T-cell (primary cell): ENCODE measurements around the gene CFAP74. TPM values are rescaled to one million over a fixed set of nuclear protein-coding genes. Genes with fewer than 3 reads are reported as not detected.

ENCODE experiments used
- ATAC-seq, 4 experiments: fragments of 200-7000 bp in 3 of 4; fragments of 150-1000 bp in 1 of 4; cut with Tn5 transposase; replicated peaks in 1 of 4; 1 replicate in 3 of 4; 2 replicates in 1 of 4; pipeline ENCODE4 v1.10.0; 2021; ENCODE audit warnings: moderate library complexity in 3 of 4, mild to moderate bottlenecking in 2 of 4, moderate number of reproducible peaks in 1 of 4
- CTCF ChIA-PET, 2 donors: fragments of 300-600 bp; sonication (Branson Sonifier 250); formaldehyde crosslinking; loops; one replicate each; lab custom pipeline; 2022; ENCODE audit warnings: antibody characterized with exemption in 2 of 2; lab: Charles Lee
- POLR2A ChIA-PET, 2 donors: fragments of 300-600 bp; sonication (Branson Sonifier 250); formaldehyde crosslinking; loops; one replicate each; lab custom pipeline; 2022; ENCODE audit warnings: antibody characterized with exemption in 2 of 2; lab: Charles Lee
- DNase-seq, 35 experiments: peaks; one replicate each; pipeline versions ENCODE4 v3.0.0 to v3.0.0-alpha.2; 2013 to 2023
- H3K27ac ChIP-seq: one replicate; pipeline ENCODE4 v1.5.1; 2013; ENCODE audit warnings: low read length
- H3K27me3 ChIP-seq, 2 experiments: replicated peaks in 1 of 2; 1 replicate in 1 of 2; 2 replicates in 1 of 2; pipeline versions ENCODE4 v1.6.1 to v1.7.0; 2013; ENCODE audit warnings: low read length in 1 of 2, mixed read lengths in 1 of 2; ENCODE audit not compliant: control insufficient read depth in 2 of 2, insufficient read depth in 2 of 2; ENCODE audit errors: extremely low read depth in 1 of 2
- H3K36me3 ChIP-seq, 2 donors: 1 replicate in 1 of 2; 2 replicates in 1 of 2; pipeline versions ENCODE4 v1.6.1 to v1.7.0; 2013; ENCODE audit warnings: low read length in 1 of 2; ENCODE audit not compliant: control insufficient read depth in 2 of 2, insufficient read depth in 1 of 2; ENCODE audit errors: extremely low read depth in 1 of 2
- H3K4me1 ChIP-seq, 2 experiments: 1 replicate in 1 of 2; 2 replicates in 1 of 2; pipeline versions ENCODE4 v1.6.1 to v1.7.0; 2013; ENCODE audit warnings: low read length in 2 of 2, mixed read lengths in 1 of 2; ENCODE audit not compliant: insufficient read depth in 2 of 2, control insufficient read depth in 1 of 2; ENCODE audit errors: extremely low read depth in 1 of 2
- H3K4me3 ChIP-seq, 2 donors: 1 replicate in 1 of 2; 2 replicates in 1 of 2; pipeline versions ENCODE4 v1.5.1 to v1.7.0; 2013; ENCODE audit warnings: mild to moderate bottlenecking in 2 of 2, low read length in 1 of 2, moderate library complexity in 1 of 2; ENCODE audit not compliant: control insufficient read depth in 1 of 2; ENCODE audit errors: extremely low read depth in 1 of 2
- H3K9me3 ChIP-seq: 2 replicates; pipeline ENCODE4 v1.7.0; 2013
- H3K27ac Mint-ChIP-seq, 2 donors: one replicate each; pipeline ENCODE4 v1.8.0; 2020 to 2021; ENCODE audit warnings: mild to moderate bottlenecking in 2 of 2, mixed read lengths in 2 of 2
- H3K27me3 Mint-ChIP-seq, 2 donors: one replicate each; pipeline ENCODE4 v1.8.0; 2021 to 2022; ENCODE audit warnings: mixed read lengths in 2 of 2
- H3K36me3 Mint-ChIP-seq: one replicate; pipeline ENCODE4 v1.8.0; 2021; ENCODE audit warnings: mixed read lengths
- H3K4me1 Mint-ChIP-seq, 3 donors: one replicate each; pipeline ENCODE4 v1.8.0; 2020 to 2022; ENCODE audit warnings: mixed read lengths in 3 of 3, mild to moderate bottlenecking in 1 of 3
- H3K4me3 Mint-ChIP-seq, 3 donors: one replicate each; pipeline ENCODE4 v1.8.0; 2020 to 2022; ENCODE audit warnings: mild to moderate bottlenecking in 3 of 3, mixed read lengths in 3 of 3, moderate library complexity in 3 of 3
- H3K9me3 Mint-ChIP-seq, 3 donors: one replicate each; pipeline ENCODE4 v1.8.0; 2020 to 2022; ENCODE audit warnings: mixed read lengths in 3 of 3
- WGBS: methylation state at CpG from one replicate; pipeline ENCODE4 v1.1.5; 2013; ENCODE audit warnings: missing lambda C conversion rate; ENCODE audit not compliant: insufficient coverage; 5-methylcytosine and 5-hydroxymethylcytosine counted together
- total RNA-seq, 35 experiments: library from RNA in 6 of 35; stranded (reverse) in 6 of 35; fragments of 120-200 nt in 1 of 35; gene quantifications; one replicate each; pipeline versions ENCODE4 v1.2.1 to v1.2.4 and lab custom pipeline; 2013 to 2026

CFAP74 gene
- total RNA-seq, 5 donors from 2014 or later (not counting 1 experiment from before 2014, with no cell fraction given): not detected

DNA sequence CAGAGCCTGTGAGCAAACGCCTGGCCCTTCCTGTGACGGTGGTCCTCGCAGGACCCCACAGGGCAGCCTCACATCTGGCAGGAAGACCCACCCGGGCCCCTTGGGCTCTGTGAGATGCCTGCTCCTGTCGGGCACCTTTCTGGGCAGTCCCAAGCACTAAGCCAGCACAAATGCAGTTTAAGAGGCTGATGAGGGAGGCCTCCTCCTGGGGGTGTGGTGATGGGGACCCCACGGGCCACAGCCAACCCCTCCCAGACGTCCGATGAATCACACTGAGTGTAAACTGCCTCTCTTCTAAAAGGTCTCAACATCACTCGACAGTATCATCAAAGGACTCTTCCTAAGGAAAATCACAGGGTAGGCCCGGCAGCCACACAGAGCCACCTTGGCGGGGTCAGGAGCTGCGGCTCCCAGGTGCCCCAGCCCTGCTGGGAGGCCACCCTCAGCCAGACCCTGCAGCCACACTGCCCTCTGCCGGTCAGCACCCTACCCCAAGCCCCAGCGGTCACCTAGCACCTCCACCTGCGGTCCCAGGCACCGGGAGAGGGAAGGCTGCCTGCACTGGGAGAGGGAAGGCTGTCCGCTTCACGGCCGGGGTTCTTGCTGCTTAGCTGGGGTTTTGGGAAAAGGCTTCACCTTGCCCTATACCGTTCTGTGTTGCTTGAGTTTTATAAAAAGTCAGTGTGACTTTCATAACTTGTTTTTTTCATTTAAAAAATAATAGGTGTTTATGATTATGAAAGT, 42.8 kb upstream of the CFAP74 start:
- Mint-ChIP-seq H3K9me3 (no peaks in the 10 kb centered on the region), H3K4me3 (peak overlapping the region in 1 of 3 donors; percentile 42), H3K27me3 (peaks cover 4 to 11% of the 10 kb centered on the region in 2 donors), H3K4me1 (peaks cover 17 to 26% (median 22%) of the 10 kb centered on the region in 3 donors), H3K36me3 (no peaks in the 10 kb centered on the region), H3K27ac (no peak overlapping the region)
- ChIA-PET POLR2A (no interaction called here), CTCF (interaction anchor here (0.6 kb wide), 2 partner anchors 14 to 35 kb away, joined by 3 to 4 read pairs; no protein-coding TSS in a partner anchor)
- ATAC-seq: no peak
- H3K4me3 ChIP-seq: no peak overlapping the region
- H3K4me1 ChIP-seq: peaks cover 2 to 38% of the 10 kb centered on the region in 2 experiments
- no peaks in the 10 kb centered on the region for H3K36me3 ChIP-seq
- no peaks in the 10 kb centered on the region for H3K9me3 ChIP-seq
- H3K27me3 ChIP-seq: peaks cover 0 to 53% of the 10 kb centered on the region in 2 experiments
- WGBS: 57% methylated on average over 9 of the region's 20 CpGs
- DNase-seq: peak in 8 of 35 experiments; percentile 11 to 53 (median 28)
- no peak overlapping the region for H3K27ac ChIP-seq

DNA sequence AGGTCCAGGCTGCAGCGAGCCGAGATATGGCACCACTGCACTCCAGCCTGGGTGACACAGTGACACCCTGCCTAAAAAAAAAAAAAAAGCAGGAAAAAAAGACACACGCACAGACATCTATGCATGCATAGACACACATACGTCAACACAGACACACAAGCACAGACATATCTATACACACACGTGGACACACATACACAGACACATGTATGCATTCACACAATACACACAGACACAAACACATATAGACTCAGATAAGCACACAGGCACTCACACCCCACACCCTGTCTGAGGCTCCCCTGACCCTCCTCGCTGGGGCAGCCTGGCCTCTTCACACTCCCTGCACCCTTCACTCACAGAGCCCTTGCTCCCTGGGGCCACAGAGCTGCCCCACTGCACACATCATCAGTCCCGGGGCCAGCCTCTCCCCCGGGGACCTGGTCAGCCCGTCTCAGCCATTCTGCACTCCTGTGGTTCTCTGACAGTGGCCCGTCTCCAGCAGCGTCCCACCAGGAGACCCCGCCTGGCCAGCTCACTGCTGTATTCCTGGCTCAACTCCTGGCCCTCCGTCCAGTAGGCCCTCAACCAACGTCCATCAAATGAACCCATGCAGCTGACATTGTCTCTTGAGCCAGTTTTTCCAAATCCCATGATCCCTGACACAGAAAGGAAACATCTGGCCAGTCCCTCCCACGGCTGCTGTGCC, 42.0 kb upstream of the CFAP74 start:
- H3K9me3 Mint-ChIP-seq: no peaks in the 10 kb centered on the region
- POLR2A ChIA-PET: no interaction called here
- H3K4me1 Mint-ChIP-seq: peaks cover 16 to 26% (median 22%) of the 10 kb centered on the region in 3 donors

DNA sequence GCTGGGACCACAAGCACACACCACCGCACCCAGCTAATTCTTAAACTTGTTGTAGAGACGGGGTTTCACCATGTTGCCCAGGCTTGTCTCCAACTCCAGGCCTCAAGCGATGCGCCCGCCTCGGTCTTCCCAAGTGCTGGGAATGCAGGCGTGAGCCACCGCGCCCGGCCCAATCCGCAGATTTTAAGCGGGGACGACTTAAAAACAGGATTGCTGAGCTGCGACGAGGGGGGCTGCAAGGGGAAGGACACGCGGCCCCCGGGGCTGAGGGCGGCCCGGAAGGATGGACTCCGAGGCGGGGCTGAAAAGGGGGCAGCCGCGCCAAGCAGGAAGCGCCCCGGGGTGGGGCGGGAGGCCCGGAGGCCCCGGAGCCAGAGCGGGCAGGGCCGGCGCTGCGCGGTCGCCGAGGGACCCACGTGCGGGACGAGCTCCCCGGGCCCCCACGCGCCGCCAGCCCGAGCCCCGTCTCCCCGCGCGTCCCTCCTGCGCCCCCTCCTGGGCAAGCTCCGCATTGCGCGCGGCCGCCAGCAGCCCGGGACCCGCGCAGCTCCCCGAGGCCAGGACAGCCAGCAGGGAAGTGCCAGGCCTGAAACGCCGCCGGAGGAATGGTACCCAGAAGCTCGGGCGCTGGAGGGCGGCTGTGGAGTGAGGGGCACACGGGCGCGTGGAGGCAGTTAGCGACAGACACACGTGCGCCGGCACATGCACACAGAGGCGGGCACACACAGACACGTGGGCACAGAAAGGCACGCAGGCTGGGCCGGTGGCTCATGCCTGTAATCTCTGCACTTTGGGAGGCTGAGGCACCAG, 41.1 kb upstream of the CFAP74 start:
- ChIA-PET CTCF (interaction anchor here in 1 of 2 donors (1.0 to 1.1 kb wide), 2 partner anchors 84 to 103 kb away, joined by 4 to 6 read pairs; no protein-coding TSS in a partner anchor), POLR2A (no interaction called here)
- Mint-ChIP-seq H3K9me3 (no peaks in the 10 kb centered on the region), H3K4me1 (peaks cover 16 to 26% (median 22%) of the 10 kb centered on the region in 3 donors), H3K27me3 (peaks cover 4 to 11% of the 10 kb centered on the region in 2 donors), H3K27ac (no peak overlapping the region), H3K36me3 (no peaks in the 10 kb centered on the region), H3K4me3 (peak overlapping the region; percentile 26 to 42 (median 28))
- H3K27ac ChIP-seq: no peak overlapping the region
- H3K36me3 ChIP-seq: no peaks in the 10 kb centered on the region
- peaks cover 0 to 54% of the 10 kb centered on the region in 2 experiments for H3K27me3 ChIP-seq
- DNase-seq (peak; percentile 41 to 89 (median 71)), ATAC-seq (peak; percentile 84 to 91 (median 86))
- no peaks in the 10 kb centered on the region for H3K9me3 ChIP-seq
- peak overlapping the region; percentile 32 to 49 for H3K4me3 ChIP-seq
- peaks cover 2 to 30% of the 10 kb centered on the region in 2 experiments for H3K4me1 ChIP-seq
- WGBS: 13% methylated on average over 75 of the region's 75 CpGs

More for the DNA sequence above, 42.0 kb upstream of the CFAP74 start:
- Mint-ChIP-seq H3K27ac (no peak overlapping the region), H3K36me3 (no peaks in the 10 kb centered on the region), H3K4me3 (peak overlapping the region in 2 of 3 donors; percentile 17 to 42), H3K27me3 (peaks cover 4 to 11% of the 10 kb centered on the region in 2 donors)
- 83% methylated on average over 13 of the region's 15 CpGs for WGBS
- Histone ChIP-seq H3K9me3 (no peaks in the 10 kb centered on the region), H3K27me3 (peaks cover 0 to 53% of the 10 kb centered on the region in 2 experiments), H3K36me3 (no peaks in the 10 kb centered on the region), H3K4me3 (no peak overlapping the region), H3K4me1 (peaks cover 2 to 32% of the 10 kb centered on the region in 2 experiments), H3K27ac (no peak overlapping the region)
- ATAC-seq (no peak), DNase-seq (no peak)
- CTCF ChIA-PET: interaction anchor here in 1 of 2 donors (1.1 kb wide), 1 partner anchor 104 kb away, joined by 4 read pairs; no protein-coding TSS in a partner anchor

DNA sequence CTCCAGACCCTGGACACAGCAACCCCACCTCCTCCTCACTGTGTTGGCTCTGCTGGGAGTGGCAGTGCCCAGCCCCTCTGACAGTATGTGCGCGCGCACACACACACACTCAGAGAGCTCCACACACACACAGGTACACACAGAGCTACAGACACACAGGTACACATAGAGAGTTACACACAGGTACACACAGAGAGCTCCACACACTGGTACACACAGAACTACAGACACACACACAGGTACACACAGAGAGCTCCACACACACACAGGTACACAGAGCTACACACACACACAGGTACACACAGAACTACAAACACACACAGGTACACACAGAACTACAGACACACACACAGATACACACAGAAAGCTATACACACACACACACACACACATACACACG, 40.3 kb upstream of the CFAP74 start:
- Histone ChIP-seq H3K27ac (no peak overlapping the region), H3K27me3 (peaks cover 0 to 49% of the 10 kb centered on the region in 2 experiments), H3K36me3 (no peaks in the 10 kb centered on the region), H3K4me1 (peaks cover 2 to 22% of the 10 kb centered on the region in 2 experiments), H3K9me3 (no peaks in the 10 kb centered on the region), H3K4me3 (no peak overlapping the region)
- ChIA-PET POLR2A (no interaction called here), CTCF (no interaction called here)
- whole genome bisulfite sequencing: 90% methylated on average over 4 of the region's 4 CpGs
- no peak overlapping the region for H3K27ac Mint-ChIP-seq
- H3K4me1 Mint-ChIP-seq: peaks cover 10 to 19% (median 16%) of the 10 kb centered on the region in 3 donors
- peak overlapping the region in 1 of 3 donors; percentile 42 for H3K4me3 Mint-ChIP-seq
- DNase-seq: no peak
- ATAC-seq: no peak
- no peaks in the 10 kb centered on the region for H3K36me3 Mint-ChIP-seq
- peaks cover 4 to 7% of the 10 kb centered on the region in 2 donors for H3K27me3 Mint-ChIP-seq
- no peaks in the 10 kb centered on the region for H3K9me3 Mint-ChIP-seq

DNA sequence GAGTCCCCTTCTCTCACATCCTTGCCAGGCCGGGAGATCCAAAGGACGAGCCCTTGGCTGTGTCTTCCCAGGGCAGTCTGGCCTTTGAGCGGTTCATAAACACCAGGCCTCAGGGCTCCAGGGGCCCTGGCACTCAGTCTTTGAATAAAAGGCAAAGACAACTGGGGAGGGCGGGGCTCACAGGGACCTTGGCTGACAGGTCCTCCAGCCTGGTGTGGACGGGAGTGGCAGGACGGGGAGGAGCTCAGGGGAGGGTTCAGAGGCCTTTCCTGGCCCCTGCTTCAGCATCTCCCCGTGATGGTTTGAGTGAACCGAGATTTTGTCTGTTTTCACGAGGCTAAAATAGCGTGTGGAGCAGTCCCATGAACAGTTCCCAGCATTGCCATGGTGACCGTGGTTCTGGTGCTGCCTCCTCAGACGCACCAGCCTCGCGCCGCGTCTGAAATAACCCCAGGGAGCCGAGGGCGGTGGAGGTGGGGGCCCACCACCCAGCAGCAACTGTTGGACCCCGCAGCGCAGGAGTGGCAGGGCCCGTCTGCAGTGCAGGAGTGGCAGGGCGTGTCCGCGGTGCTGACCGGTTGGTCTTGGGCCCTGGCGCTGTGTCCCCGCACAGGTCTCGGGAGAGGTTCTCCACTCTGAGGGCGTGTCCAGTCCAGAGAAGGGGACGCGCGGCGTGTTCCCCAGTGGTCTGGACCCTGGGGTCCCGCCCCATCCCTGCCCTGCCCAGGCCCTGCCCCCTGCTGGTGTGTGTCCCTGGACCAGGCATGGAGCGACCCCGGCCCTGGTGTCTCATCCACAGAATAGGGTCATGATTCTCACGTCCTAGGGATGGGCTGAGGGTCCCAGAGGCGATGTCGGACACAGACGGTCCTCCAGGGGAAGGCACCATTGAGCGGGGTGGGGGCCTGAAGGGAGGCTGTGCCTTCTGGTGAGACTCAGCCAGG, 39.5 kb upstream of the CFAP74 start:
- Histone ChIP-seq H3K4me3 (no peak overlapping the region), H3K9me3 (no peaks in the 10 kb centered on the region), H3K36me3 (no peaks in the 10 kb centered on the region), H3K27me3 (peaks cover 0 to 43% of the 10 kb centered on the region in 2 experiments), H3K27ac (no peak overlapping the region), H3K4me1 (peaks cover 2 to 22% of the 10 kb centered on the region in 2 experiments)
- H3K27ac Mint-ChIP-seq: no peak overlapping the region
- peaks cover under 1 to 3% of the 10 kb centered on the region in 2 donors for H3K27me3 Mint-ChIP-seq
- H3K4me3 Mint-ChIP-seq: no peak overlapping the region
- CTCF ChIA-PET: no interaction called here
- 82% methylated on average over 37 of the region's 41 CpGs for WGBS
- ATAC-seq: no peak
- no peaks in the 10 kb centered on the region for H3K36me3 Mint-ChIP-seq
- H3K9me3 Mint-ChIP-seq: no peaks in the 10 kb centered on the region
- peaks cover 10 to 14% (median 13%) of the 10 kb centered on the region in 3 donors for H3K4me1 Mint-ChIP-seq
- no peak for DNase-seq
- POLR2A ChIA-PET: interaction anchor here in 1 of 2 donors (0.6 kb wide), 1 partner anchor 95 kb away, joined by 3 read pairs; no protein-coding TSS in a partner anchor
